Stimulated activated CD4-positive, alpha-beta T cell treated with anti-CD3 and anti-CD28 coated beads, Interleukin-15, amount 100 ng/mL, for 1 hour (primary cell): Measurements from ENCODE around the gene ITGB3.
"Not testable (repeated sequence)": the region's sequence is repeated elsewhere in the genome, so short reads cannot be mapped to it uniquely, and the experiment has no call there.

Experiments
- DNase-seq, 2 donors: peaks; one replicate each; pipeline ENCODE4 v3.0.0-alpha.2; 2020; ENCODE audit warnings: low read depth in 1 of 2, low spot score in 1 of 2

Gene ITGB3

DNA sequence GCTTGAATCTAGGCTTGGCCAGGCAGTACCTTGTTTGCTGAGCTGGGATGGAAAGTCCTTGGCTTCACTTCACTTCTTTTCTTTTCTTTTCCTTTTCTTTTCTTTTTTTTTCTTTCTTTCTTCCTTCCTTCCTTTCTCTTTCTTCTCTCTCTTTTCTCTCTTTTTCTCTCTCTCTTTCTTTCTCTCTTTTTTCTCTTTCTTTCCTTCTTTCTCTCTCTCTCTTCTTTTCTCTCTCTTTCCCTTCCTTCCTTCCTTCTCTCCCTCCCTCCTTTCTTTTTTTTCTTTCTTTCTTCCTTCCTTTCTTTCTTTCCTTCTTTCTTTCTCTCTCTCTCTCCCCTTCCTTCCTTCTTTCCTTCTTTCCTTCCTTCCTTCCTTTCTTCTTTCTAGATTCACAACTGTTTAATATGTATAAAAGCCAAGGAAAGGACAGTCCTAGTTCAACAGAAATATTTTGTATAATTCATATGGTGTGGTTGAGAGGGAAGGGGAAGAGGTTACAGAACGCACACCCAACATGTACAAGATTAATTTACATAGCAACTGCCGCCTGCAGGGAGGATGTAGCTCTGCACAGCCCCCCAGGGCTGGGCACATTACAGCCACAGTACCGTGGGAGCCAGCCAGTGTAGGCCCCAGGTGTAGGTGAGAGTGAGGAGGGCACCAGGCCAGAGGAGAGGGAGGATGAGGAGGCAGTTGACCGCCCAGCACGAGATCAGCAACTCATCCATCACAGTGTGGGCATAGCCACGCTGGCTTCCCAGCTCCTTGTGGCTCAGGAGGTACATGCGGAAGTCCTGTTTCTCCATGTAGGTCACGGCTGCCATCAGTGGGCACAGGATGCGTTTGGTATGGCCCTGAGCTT, 9.7 kb upstream of the ITGB3 start:
- no peak for DNase-seq

GRCh38 chr17:47244697-47245096, 8.9 kb upstream of the ITGB3 start:
- DNase-seq, result no peak

DNA sequence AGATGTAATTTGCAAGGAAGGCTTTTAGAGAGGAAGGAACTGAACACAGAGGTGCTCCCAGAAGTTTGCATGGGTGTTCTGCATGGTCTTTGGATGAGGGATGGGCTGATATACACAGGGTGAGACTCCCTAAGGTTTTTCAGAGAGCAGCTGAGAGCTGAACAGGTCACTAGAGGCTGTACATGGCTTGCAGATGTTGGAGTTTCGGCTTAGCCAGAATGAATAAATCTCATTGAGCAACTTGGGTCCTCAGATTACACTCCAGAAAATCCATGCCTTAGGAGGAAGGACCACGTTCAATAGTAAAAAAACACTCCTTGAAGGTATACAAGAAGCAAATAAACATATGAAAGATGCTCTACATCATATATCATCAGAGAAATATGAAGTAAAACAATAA, 7.5 kb upstream of the ITGB3 start:
- no peak for DNase-seq

DNA sequence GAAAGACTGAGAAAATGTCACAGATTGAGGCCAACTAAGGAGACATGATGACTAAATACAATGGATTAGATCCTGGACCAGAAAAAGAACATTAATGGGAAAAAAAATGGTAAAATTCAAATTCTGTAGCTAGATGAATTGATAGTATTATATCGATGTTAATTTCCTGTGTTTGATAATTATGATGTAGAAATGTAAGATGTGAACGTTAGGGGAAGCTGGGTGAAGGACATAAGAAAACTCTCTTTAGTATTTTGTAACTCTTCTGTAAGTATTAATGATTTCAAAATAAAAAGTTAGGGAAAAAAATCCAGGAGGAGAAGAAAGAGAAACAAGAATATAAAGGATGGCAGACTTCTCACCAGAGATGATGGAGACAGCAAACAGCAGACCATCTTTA, 2.8 kb upstream of the ITGB3 start:
- DNase-seq, result no peak

GRCh38 chr17:47251421-47251940, 2.1 kb upstream of the ITGB3 start:
- DNase-seq, result no peak

DNA sequence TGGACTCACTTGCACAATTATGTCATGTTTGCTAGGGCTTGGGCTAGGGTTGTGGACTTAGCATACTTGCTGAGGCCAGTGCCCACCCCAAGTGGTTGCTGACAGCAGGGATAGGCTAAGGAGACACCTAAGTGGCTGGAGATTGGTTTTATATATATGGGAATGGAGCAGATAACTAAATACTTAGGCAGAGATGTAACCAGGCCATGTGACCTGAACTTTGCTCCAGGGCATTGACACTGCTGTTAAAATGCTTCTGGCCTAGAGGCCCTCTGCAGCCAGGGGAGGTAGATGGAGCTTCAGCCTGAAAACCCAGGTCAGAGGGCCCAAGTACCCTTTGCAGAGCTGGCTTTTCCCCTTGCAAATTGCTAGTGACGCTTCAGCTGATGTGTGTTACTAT, 1.4 kb upstream of the ITGB3 start:
- no peak for DNase-seq

GRCh38 chr17:47252766-47253512, 688 bp upstream of the ITGB3 start:
- no peak for DNase-seq

- no peak for DNase-seq
Observed at GRCh38 chr17:47254403-47254943, 846 bp downstream of the ITGB3 start.

GRCh38 chr17:47257651-47258339, 4.2 kb downstream of the ITGB3 start:
- DNase-seq, result no peak

DNA sequence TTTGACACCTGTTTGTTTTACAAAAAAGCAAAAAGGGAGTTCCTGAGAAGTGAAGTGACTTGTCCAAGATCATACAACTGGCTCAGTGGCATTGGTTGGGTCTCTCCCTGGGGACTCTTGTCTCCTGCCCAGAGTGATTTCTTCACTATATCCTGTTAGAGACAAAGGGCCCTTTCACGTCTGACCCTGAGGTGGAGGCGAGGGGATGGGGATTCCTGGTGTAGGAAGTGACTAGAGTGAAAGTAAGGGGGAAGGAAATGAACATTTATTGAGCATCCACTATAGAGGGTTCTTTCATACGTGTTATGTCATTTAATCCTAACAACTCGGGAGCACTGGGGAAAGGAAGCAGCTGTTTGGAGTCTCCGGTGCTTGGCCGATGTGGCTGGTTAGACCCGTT, 9.0 kb downstream of the ITGB3 start:
- no peak for DNase-seq

DNA sequence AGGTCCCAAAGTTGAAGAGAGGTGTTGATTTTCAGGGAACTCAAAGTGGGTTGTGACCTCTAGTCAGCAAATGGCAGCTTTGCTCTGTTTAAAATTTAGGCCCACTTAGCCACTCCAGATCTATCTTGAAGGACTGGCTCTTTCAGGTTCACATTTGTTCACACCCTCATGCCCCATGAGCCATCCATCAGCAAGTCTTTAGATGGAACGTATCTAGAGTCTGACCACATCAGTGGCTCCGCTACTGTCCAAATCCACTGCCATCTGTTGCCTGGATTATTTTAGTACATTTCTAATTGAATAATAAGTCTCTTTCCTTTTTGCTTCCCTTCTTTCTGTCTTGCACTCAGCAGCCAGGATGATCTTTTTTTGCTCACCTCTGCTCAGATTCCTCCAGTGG, 10.5 kb downstream of the ITGB3 start:
- no peak for DNase-seq

DNA sequence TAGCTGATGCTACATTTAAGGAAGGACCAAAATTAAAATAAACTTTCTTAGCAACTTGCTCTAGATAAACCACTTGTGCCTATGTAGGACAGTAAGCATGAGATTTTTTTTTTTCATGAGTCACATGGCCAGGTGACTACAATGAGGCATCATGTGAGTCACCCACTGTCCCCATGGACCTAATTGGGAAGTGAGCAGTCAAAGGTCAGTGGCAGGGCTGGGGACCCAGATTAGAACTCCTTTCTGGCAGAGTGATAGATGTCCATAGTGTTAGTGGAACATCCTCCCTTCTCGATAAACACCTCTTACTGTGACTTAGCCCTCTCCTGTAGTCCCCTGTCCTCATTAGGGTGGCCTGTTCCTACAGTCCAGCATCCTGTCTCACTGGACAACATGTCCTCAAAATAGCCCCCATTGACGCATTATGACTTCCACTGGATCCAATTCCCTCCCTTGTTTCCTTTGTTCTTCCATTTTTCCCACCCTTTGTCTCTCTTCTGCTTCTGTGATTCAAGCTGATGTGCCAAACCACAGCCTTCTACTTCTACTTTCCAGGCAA, 12.4 kb downstream of the ITGB3 start:
- DNase-seq, result no peak

GRCh38 chr17:47266782-47267181, 13.2 kb downstream of the ITGB3 start:
- DNase-seq, result no peak

- DNase-seq, result no peak
Observed at GRCh38 chr17:47267354-47267828, 13.8 kb downstream of the ITGB3 start.

DNA sequence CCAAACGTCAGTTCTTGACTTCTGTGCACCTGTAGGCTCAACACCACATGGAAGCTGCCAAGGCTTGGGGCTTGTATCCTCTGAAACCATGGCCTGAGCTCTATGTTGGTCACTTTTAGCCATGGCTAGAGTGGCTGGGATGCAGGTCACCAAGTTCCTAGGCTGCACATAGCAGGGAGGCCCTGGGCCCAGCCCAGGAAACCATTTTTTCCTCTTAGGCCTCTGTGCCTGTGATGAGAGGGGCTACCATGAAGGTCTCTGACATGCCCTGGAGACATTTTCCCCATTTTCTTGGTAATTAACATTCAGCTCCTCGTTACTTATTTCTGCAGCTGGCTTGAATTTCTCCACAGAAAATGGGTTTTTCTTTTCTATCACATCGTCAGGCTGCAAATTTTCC, 15.3 kb downstream of the ITGB3 start:
- not testable (repeated sequence) for DNase-seq

DNA sequence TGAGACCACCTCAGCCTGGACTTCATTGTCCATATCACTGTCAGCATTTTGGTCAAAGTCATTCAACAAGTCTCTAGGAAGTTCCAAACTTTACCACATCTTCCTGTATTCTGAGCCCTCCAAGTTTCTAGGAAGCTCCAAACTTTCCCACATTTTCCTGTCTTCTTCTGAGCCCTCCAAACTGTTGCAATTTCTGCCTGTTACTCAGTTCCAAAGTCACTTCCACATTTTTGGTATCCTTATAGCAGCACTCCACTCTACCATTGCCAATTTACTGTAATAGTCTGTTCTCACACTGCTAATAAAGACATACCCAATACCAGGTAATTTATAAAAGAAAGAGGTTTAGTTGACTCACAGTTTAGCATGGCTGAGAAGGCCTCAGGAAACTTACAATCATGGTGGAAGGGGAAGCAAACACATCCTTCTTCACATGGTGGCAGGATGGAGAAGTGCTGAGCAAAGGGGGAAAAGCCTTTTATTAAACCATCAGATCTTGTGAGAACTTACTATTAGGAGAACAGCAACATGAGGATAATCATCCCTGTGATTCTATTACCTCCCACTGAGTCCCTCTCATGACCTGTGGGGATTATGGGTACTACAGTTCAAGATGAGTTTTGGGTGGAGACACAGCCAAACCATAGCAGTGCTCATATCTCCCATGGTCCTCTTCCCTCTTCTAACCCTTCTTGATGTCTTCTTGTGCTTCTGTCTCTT, 16.1 kb downstream of the ITGB3 start:
- not testable (repeated sequence) for DNase-seq

- DNase-seq, result no peak
Observed at GRCh38 chr17:47270946-47271705, 17.5 kb downstream of the ITGB3 start.

DNA sequence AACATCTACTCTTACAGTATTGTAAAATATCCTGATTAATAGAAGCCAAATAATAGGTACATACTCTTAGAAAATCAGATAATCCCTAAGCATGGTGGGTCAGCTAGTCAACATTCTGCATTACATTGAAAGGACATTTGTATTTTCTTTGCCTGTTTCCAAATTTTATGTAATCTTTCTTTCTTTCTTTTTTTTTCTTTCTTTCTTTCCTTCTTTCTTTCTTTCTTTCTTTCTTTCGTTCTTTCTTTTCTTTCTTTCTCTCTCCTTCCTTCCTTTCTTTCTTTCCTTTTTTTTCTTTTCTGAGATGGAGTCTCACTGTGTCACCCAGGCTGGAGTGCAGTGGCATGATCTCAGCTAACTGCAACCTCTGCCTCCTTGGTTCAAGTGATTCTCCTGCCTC, 18.9 kb downstream of the ITGB3 start:
- DNase-seq, result no peak

- DNase-seq, result no peak
Observed at GRCh38 chr17:47273245-47273644, 19.6 kb downstream of the ITGB3 start.
